IPS DF 19.7 (cell line): ENCODE measurements around the gene DAPK3.

Experiments used
- DNase-seq: peaks from one replicate; pipeline ENCODE4 v3.0.0-alpha.2; 2013; ENCODE audit warnings: low read depth, low spot score

Gene DAPK3

GRCh38 chr19:3916033-3916432 lies 54.9 kb downstream of the DAPK3 start:
- no peak for DNase-seq

DNA sequence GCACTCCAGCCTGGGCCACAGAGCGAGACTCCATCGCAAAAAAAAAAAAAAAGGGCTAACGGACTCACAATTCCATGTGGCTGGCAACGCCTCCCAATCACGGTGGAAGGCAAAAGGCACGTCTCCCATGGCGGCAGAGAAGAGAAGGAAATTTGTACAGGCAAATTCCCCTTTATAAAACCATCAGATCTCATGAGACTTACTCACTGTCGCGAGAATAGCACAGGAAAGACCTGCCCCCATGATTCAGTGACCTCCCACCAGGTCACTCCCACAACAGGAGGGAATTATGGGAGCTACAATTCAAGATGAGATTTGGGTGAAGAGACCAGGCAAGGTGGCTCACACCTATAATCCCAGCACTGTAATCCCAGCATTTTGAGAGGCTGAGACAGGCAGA lies 56.7 kb downstream of the DAPK3 start:
- no peak for DNase-seq

- DNase-seq, result no peak
These were observed 60.8 kb downstream of the DAPK3 start for GRCh38 chr19:3910105-3910504.
